HG02870 (cell line): ENCODE data around the gene CSF2RB.
A peak's percentile ranks its signal among the peaks of the same experiment; 100 is the strongest.
"Not testable (repeated sequence)": the region's sequence is repeated elsewhere in the genome, so short reads cannot be mapped to it uniquely, and the experiment has no call there.

Experiments
- ATAC-seq: cut with Tn5 transposase; IDR thresholded peaks from one replicate; pipeline ENCODE4 v1.9.1; 2021; ENCODE audit warnings: mild to moderate bottlenecking, moderate library complexity; ENCODE audit not compliant: unreplicated experiment

Gene CSF2RB

DNA sequence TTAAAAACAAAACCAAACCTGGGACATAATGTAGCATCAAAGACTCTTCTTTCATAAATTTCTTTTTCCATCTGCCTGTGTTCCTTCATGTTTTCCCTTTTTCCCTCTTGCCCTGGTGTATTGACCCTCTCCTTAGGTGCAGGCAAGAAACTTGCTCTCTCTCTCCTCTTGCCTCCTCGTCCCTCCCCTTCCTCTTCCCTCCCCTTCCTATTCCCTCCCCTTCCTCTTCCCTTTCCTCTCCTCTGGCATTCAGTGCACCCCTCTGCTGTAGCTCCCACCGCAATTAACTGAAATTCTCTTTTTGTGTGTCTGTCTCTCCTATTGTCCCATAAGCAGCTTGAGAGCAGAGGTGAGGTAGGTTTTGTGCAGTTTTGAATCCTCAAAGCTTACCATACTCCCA is 49.9 kb downstream of the CSF2RB start:
- no peak for ATAC-seq

DNA sequence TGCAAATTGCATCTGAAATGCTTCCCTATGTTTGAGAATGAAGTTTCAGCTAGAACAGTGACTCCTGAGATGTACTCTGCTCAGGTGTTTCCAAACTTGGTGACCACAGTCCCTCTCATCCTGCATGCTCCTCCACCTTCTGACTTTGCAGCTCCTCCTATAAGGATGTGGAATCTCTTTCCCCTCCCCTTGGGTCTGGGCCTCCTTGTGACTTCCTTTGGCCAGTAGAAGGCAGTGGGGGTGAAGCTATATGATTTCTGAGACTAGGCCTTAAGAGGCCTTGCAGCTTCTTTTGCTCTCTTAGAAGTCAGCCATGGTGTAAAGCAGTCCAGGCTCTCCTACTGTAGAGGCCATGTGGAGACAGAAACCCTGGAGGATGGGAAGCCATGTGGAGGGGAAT is 50.7 kb downstream of the CSF2RB start:
- ATAC-seq = no peak

DNA sequence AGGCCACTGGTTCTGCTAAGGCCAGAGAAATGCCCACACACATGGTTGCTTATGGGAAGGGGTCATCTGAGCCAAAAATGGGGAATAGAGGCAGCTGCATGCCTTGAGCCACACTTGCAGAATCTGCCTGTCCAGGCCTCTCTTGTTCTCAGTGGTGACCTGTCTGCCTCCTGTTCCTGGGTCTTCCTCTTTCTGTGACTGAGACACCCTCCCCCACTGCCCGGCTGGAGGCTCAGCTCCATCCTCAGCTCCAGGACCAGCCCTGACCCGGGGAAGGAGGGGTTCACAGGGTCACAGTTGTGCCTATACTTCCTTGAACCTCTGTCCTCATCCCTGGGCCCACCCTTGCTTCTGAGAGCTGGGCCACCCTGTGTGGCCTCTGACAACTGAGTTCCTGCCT is 52.3 kb downstream of the CSF2RB start:
- no peak for ATAC-seq

DNA sequence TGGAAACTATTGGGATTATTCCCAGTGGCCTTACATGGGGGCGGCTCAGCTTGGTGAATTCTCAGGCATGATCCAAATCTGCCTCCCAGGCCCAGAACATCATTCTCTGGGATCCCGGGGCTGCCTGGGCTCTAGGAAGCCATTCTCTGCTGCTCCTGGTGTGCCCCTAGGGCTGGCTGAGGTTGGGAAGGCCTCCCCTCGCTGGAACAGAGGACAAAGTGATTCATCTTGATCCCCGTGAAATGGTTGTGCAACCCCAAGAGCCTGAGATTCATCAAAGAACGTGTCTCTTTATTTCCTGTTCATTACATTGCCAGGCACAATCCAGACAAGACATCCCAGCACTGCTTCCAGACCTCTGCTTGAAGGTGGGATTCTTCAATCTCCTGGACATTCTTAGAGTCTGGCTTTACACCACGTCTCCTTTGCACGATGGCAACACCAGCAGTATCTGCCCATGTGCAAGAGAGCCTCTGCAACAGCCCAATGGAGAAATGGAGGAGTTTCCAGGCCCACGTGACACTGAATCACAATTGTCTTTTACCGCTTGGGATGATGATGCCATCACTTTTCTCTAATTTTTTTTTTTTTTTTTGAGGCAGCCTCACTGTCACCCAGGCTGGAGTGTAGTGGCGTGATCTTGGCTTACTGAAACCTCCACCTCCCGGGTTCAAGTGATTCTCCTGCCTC is 53.6 kb downstream of the CSF2RB start:
- no peak for ATAC-seq

DNA sequence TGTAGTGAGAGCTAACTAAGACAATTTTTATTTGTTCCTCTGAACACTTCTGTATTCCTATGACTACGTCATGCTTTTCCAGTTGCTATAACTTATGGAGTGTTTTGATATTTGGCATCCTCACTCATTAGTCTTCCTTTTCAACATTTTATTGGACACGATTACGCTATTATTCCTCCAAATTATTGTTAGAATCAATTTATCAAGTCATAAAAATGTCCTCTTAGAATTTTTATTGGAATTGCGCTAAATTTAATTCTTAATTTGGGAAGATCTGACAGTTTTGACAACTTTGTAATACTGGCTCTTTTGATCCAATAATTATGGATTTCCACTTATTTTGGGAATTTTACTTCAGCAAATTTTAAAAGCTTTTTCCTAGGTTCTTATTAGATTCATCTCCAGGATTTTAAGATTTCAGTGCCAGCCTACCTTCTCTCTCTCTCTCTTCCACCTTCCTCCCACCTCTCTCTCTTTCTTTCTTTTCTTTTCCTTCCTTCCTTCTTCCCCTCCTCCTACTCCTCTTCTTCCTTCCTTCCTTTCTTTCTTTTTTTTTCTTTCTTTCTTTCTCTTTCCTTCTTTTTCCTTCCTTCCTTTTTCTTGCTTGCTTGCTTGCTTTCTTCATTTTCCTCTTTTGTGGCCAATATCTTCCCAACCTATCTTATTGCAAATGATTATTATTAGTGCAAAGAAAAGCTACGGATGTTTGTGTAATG is 55.0 kb downstream of the CSF2RB start:
- no peak for ATAC-seq

DNA sequence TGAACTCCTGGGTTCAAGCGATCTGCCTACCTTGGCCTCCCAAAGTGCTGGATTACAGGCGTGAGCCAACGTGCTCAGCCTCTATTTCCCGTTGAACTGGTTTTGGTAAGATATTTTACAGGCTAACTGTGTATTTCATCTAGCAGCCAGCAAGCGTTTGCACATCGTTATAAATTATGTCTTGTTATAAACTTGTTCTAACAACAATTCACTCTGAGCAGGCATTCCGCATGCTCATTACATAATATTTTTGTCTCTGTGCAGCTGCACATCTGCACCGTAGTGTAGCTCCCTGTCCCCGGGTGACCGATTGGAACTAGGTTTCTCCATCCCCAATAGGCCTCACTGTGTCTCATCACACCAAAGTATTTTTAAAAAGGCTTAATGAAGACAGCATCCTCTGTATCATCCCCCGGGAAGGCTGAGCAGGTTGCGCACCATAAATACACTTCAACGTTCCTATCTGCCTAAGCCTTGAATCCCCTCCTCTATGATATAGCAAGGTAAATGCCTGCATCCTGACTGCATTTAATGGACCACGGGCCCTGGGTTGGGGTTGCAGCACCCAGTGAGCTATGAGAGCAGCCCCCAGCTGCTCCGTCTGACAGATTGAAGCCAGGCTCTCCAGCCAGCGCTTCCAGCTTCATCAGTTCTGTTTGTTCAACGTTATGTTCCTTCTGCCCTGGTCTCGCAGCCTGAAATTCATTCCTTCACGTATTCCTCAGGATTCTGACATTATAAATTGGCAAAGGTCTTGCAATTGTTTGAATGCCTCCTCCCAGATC is 58.1 kb downstream of the CSF2RB start:
- ATAC-seq = no peak

DNA sequence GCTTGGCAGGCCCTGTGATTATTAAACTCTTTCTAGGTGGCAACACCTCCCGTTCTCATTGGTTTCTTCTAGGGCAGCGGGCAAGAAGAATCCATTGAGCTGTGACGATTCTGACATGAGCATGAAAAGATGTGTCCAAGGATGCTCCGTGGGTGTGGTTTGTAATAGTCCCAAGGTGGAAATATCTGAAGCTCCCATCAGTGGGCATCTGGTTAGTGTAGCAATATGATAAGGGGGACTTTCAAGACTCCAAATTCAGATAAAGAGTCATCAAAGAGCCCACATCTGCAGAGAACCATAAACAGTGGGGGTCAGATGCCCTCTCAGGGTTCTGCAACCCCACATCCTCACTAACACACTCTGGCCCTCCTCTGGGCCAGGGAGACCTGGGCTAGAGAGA is 63.2 kb downstream of the CSF2RB start:
- ATAC-seq = no peak

DNA sequence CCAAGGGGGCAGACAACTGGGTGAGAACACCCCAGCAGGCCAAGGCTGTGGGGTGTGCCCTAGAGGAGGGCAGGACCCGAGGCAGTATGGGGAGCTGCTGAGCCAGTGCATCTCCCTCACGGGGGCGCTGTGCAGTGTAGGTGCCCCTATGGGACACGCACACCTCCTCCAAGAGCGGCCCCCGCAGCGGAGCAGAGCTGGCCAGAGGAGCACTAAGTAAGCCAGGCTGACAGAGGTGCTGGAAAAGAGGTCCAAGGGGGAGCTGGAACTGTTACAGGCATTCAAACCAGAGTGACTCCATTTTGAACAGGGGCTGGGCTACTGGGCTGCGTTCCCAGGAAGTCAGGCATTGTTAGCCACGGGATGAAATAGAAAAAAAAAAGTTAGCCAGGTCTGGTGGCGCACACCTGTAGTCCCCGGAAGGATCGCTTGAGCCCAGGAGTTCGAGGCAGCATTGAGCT is 64.0 kb downstream of the CSF2RB start:
- ATAC-seq = no peak

DNA sequence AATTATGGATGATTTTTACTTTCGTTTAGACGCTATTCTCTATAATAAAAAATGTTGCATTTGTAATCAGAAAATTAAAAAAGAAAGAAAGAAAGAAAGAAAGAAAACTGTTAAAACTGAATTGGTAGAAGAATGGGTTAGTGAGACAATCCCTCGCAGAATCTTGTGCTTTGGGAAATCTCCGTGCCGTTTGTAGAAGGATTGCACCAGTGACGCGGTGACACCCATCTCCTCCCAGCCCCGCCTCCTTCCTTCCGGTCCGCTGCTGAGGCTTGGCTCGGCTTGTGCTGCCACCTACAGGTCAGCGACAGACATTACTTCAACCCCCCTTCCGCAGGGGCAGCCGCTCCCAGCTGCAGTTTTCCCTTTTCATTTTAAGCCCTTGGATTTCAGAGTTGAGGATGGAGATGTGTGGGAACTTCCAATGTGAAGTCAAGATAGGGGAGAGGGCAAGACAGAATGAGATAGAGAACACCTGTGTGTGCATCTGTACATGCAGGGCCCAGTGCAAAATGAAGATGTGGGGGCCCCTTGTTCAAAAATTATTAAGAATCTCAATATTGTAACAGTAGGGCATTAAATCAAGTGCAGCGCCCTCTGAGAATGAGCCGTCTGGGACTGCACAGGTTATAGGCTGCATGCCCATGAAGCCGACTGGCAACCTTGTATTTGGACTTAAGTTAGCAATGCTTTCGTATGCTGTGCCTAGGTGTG is 64.7 kb downstream of the CSF2RB start:
- peak; percentile 67 for ATAC-seq

DNA sequence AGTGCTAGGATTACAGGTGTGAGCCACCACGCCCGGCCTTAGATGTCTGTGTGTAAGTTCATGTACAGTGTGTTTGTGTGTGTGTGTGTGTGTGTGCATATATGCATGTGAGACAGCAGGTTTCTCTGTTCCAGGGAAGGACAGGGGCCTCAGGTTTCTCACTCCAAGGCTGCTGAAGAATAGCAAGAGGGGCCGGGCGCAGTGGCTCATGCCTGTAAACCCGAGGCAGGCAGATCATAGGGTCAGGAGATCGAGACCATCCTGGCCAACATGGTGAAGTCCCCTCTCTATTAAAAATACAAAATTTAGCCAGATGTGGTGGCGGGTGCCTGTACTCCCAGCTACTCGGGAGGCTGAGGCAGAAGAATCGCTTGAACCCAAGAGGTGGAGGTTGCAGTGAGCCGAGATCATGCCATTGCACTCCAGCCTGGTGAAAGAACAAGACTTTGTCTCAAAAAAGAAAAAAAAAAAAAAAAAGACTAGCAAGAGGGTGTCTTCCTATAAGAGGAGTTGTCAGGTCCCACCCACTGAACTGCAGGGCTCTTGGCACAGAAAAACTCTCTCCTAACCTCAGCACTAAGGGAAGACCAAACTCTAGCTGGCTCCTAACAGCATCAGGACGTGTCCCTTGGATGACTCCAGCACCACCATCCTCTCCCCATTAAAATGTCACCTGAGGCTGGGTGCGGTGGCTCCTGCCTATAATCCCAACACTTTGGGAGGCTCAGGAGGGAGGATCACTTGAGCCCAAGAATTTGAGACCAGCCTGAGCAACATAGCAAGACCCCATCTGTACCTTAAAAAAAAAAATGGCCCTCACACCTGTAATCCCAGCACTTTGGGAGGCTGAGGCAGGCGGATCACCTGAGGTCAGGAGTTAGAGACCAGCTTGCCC is 65.8 kb downstream of the CSF2RB start:
- no peak for ATAC-seq

DNA sequence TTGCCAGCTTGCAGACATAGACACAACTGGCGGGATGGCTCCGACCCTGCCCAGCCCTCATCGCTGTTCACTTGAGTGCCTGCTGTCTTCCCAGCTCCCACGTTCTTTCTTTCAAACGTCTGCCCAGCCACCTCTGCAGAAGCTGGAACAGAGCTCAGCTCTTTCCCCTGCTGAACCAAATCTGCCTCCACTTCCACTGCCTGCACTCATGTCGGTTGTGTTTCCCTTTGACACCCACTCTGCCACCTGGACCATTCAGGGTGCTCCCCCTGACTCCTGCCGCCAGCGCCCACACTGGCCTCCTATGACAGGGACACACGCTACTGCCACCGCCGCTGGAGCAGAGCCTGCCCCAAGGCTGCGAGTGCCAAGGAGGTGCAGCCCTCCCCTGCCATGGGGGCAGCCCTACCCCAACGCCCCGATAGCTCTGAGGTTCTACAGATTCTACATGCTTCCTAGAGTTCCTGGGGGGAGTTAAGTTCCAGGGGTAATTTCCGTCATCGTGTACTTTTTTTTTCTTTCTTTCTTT is 67.9 kb downstream of the CSF2RB start:
- no peak for ATAC-seq

DNA sequence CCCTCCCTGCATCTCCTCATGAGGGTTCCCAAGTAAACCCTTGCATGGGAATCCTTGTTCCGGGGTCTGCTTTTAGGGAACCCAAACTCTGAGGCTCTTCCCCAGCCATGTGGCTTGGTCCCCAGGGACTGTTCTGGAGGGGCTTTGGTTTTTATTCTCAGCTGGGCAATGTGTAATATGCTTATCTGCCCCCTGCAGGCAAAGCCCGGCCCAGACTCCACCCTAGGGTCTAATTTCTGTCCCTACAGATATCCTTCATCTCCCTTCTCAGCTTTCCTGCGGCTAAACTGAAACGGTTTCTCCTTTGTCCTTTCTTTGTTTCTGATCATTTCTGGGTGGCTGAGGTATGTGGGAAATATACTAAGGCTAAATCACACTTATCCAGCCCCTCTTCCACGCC is 68.7 kb downstream of the CSF2RB start:
- ATAC-seq = no peak

DNA sequence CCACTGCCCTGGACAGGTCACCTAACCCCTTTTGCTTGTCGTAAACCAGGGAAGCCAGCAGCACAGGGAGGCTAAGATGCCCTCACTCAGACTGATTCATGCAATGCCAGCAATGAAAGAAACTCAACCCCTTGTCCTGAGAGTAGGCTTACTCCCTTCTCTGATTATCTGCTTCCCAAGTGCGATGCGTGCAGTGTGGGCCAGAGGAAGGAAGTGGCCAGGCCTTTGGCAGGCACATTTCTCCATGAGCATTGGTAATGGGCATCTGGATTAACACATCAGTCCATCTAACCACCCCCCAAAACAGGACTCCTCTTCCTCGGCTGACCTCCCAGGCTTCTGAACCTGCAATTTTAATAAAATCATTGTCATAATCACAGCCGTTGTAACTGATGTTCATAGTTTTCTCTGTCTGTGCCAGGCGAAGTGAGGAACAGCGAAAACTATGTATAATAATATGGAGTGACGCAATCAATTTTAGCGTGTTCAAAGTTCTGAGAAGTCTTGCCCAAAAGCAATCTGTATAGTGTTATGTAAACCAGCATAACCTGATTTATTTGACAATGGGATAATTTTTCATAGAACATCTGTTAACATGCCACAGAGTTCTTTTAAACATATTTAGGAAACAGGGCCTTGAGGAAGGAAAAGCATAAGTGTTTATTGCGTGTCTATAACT is 71.9 kb downstream of the CSF2RB start:
- ATAC-seq = no peak

DNA sequence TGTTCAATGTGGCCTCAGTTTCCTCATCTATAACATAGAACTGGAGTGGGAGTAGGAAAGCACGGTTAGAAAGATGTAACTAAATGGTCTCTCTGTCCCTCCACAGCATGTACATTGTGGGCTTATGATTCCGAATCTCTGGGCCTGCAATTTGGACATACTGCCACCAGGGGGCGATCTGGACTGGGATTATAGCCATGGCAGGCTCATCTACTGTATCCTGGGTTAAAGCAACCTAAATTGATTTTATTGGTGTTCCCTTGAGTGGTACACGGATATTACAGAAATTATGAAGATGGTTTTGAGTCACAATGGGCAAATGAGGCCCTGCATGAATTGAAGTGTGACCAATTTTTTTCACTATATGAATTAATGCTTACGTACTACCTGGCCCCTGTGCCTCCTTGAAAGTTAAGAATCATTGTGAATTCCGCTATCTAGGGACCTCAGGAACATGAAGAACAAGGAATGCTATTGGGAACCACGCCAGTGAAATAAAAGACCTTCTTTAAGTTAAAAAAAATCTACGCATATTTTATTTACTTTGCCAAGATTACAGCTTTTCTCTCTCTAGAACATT is 72.9 kb downstream of the CSF2RB start:
- no peak for ATAC-seq

DNA sequence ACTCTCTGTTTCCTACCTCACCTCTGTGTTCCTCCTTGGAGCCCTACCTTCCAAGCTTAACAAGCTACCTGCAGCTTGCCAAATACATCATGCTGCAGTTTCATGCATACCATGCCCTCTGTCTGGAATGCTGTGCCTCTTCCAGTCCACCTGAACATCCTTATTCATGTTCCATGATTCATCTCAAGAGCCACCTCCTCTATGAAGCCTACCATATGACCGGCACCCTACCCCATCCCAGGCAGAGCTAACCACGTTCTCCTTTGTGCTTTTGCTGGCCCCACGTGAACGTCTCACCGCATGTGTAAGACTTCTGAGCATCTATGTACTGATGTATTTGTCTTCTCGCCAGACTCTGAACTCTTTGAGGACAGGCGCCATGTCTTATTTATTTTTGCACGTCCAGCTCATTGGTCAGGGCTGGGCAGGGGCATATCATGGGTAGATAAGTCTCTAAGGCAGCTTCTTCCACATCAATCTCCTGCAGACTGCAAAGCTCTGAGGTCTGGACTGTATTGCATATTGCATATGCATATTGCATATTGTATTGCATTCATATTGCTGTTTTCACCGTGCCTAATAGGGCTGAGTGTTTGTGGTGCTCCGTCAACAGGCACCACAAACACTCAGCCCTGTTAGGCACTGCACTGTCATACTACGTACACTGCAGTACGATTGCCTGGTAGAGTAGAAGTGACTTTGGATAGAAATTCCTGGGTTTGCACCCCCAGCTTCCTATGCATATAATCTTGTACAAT is 74.8 kb downstream of the CSF2RB start:
- no peak for ATAC-seq

DNA sequence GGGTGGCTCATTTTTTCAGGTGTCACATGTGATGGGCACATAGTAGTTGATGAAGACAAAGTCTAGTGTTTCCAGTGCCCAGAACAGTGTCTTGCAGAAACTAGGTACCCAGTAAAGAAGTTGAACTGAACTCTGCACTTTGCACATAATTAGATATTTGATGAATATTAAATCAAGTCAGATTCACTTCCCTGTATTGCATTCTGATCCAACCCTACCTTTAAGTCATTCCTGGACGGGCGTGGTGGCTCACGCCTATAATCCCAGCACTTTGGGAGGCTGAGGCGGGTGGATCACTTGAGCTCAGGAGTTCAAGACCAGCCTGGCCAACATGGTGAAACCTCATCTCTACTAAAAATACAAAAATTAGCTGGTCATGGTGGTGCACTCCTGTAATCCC is 75.6 kb downstream of the CSF2RB start:
- not testable (repeated sequence) for ATAC-seq
